HG02943 (cell line): ENCODE data around the gene ZBED3.
"Not testable (repeated sequence)": the region's sequence is repeated elsewhere in the genome, so short reads cannot be mapped to it uniquely, and the experiment has no call there.

ENCODE experiments used
- ATAC-seq: cut with Tn5 transposase; IDR thresholded peaks from one replicate; pipeline ENCODE4 v1.9.1; 2021; ENCODE audit warnings: mild to moderate bottlenecking, low read depth, moderate library complexity; ENCODE audit not compliant: unreplicated experiment

ZBED3 gene

DNA sequence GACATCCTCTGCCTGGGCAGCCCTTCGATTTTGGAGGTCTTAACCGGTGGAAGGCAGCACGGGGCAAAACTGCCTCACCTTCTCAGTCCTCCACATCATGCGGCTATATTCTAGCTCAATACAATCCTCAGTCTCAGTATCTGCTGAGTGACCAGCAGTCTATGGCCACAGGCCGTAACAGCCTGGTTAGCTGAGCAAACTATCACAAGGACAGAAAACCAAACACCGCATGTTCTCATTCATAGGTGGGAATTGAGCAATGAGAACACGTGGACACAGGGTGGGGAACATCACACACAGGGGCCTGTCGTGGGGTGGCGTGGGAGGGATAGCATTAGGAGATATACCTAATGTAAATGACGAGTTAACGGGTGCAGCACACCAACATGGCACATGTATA lies 6.6 kb downstream of the ZBED3 start:
- ATAC-seq: not testable (repeated sequence)

DNA sequence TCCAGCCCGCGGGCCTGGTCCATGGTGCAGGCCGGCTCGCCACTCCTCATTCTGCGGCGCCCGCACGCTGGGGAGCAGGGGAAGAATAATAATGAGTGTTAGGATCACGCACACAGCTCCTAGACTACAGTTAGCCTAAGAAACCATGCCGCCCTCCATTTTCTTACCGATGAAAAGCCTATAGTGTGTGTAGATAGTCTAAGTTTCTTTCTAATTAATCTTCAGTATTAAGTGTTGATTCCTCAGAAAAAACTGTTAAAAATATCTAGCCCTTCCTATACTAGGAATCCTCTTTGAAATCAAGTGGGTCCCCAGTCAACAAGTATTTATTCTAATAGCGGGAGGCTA lies 9.3 kb downstream of the ZBED3 start:
- no peak for ATAC-seq

DNA sequence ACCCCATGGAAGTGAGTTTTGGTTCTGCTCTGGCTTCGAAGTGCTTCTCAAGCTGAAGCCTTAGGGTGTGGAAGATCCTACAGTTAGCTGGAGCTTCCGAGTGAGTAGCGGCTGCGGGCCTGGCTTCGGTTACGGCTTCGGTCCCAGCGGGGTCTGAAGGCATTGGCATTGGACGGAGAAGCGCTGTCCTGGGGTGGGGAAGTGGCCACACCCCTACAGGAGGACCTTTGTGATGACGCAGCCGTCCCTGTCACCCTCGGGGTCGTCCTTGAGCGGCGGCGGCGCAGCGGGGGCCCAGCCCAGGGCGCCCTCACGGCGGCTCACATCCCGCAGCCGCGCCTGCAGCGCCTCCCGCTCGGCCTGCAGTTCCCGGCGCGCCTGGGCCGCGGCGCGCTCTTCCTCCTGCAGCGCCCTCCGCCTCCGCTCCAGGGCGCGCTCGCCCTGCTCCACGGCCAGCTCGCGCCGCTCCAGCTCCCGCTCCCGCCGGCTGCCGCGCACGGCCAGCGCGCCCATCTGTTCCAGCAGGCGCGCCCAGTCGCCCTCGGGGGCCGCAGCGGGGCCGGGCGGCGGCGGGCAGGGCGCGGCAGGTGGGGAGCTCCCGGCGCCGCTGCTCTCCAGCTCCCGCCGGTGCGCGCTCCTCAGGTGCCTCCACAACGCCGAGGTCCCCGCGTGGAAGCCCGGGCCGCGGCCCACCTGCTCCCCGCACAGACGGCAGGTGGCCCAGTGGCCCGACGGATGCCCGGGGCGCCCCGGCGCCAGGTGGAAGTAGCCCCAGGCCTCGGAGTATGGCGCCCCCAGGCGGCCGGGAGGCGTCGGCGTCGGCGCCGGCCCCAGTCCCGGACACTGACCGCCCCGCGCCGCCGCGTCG lies 9.9 kb downstream of the ZBED3 start:
- peak; percentile 71 for ATAC-seq

DNA sequence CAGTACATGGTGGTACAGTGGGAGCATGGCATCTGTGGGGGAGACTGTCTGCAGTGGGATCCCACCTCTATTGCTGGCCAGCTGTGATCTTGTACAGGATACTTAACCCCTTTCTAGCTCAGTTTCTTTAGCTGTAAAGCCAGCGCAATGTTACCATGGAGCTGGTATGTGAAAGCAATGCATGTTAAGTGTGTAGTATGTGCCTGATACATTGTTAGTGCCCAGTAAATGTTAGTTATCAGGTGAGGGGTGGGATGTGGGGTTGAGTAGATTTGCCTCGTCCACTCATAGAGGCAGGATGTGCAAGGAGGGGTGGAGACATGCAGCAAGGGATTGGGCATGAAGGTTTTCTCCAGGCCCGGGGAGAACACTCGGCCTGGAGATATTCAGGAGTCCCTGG lies 12.3 kb downstream of the ZBED3 start:
- no peak for ATAC-seq

- ATAC-seq: no peak
These were observed 13.4 kb downstream of the ZBED3 start for GRCh38 chr5:77073667-77074066.

DNA sequence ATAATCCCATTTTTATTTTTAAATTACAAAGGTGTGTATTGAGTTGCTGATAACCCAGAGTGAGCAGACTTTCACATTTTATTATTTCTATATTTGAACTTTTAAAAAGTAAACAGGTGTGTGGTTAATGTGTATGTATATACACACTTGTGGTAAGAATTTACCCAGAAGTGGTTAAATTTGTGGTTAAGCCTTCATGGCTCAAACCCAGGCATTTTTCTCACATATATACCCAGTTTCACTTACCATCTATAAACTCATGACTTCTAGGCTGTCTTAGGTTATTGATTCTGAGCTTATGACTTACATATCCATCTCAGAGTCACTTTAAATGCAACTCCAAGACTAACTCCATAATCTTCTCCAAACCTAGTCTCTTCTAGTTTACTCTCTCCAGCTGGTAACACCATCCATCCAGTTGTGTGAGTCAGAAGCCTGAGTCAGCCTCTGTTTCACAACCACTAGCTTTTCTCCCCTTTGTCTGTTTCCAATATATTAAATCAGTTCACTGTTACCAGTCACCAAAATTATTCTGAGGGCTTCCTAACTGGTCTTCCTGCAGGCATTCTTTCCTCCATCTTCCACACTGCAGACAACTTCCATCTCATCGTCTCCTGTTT lies 20.2 kb downstream of the ZBED3 start:
- ATAC-seq: peak; percentile 68

- no peak for ATAC-seq
These were observed 20.9 kb downstream of the ZBED3 start for GRCh38 chr5:77066184-77066583.

DNA sequence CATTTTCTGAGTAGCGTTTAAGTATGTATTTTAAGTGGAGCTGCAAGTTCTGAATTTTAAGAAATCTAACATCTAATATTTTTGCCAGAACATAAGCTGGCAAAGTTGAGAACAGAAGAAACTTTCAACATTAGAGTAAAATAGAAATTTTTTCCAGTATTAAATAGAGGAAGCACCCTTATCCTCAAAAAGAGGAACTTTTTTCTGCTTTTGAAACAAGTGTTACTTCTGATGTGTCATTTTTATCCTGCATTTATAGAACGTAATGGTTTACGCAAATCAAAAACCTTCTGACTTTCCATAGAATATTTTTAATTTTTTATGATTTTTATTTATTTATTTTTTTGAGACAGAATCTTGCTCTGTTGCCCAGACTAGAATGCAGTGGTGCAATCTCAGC lies 21.8 kb downstream of the ZBED3 start:
- ATAC-seq: no peak

DNA sequence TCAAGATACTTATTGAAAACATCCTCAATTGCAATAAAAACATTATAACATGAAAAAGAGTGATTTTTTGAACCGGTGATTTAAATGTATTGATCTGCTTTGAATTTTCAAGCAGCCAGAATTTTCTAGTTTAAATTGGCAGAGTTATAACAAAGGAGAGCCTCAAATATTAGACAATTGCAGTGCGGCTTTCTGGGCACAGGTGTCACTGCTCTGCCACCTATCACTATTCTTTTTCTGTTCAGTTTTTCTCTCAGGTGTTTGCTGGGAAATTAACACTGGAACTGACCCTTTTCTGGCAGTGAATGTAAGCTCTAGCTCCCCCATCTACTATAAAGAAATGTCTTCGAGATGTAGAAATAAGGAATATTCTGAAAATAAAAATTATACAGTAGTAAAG lies 23.0 kb downstream of the ZBED3 start:
- ATAC-seq: no peak

DNA sequence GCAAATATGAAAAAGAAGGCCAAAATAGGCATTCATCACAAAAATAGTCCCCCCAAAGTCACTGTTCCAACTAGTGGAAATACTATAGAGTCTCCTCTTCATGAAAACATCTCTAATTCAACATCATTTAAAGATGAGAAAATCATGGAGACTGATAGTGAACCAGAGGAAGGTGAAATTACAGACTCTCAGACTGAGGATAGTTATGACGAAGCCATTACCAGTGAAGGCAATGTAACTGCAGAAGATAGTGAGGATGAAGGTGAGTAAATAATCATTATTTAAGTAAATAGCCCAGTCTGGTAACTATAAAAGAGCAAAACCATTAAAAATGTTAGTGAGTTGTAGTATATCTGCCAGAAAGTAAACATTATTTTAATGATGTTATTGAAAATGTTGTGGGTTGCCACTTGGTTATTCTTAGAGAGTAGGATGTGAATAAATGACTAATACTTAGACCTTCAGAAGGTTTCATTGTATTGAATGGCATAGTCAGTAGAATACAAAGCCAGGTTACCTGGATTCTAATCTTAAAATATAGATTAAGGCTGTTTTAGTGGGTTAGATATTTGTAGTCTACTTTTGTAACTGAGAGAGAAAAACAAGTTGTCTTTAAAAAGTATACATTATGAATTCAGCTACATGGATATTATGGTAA lies 40.5 kb downstream of the ZBED3 start:
- no peak for ATAC-seq

DNA sequence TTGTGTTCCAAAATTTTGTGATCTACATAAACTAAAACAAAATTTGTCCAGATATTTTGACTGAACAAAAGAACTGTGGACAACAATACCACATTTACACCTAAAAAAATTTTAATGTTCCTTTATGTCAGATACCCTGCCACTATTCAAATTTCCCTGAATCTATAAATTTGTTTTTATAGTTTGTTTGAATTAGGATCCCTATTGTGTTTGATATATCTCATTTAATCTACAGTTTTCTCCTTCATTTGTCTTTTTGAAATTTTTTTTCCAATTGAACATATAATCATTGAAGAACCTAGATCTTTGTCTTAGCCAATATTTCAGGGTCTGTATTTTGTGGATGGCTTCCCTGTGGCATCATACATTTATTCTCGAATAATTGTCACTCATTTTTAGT lies 51.1 kb downstream of the ZBED3 start:
- no peak for ATAC-seq

DNA sequence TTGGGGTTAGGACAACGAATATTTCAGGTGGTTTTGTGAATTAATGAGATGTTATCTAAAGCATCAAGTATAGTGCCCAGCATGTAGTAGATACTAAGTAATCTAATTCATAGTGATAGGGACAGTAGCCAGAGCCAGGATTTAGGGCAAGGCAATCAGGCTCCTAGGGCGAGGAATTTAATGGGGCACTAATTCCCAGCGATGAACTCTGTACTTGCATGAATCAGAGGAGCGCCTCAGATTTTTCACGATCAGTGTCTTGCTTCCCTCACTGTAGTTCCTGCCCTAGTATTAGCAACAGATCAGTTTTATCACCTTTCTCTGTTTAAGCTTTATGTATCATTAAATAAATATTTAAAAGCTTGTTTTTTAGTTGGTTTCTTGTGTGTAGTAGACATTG lies 53.7 kb downstream of the ZBED3 start:
- no peak for ATAC-seq

DNA sequence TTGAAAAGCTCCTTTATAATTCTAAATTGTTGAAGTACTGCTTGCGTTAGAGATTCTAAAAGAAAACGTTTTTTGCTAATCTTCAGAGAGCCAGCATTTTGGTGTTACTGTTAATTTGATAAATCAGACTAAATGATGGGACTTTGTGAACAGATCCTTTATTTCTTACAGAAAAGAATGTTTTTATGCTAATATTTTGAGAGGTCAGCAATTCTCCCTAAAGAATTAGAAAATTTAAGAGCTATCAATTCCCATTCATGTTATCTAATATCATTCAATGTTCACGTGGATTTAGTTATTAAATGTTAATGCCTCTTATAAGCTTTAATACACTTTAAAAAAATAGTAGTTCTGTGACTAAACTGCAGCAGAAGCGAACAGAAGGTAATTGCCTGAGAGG lies 54.5 kb downstream of the ZBED3 start:
- ATAC-seq: no peak

GRCh38 chr5:77031891-77032290 lies 55.2 kb downstream of the ZBED3 start:
- ATAC-seq: no peak

DNA sequence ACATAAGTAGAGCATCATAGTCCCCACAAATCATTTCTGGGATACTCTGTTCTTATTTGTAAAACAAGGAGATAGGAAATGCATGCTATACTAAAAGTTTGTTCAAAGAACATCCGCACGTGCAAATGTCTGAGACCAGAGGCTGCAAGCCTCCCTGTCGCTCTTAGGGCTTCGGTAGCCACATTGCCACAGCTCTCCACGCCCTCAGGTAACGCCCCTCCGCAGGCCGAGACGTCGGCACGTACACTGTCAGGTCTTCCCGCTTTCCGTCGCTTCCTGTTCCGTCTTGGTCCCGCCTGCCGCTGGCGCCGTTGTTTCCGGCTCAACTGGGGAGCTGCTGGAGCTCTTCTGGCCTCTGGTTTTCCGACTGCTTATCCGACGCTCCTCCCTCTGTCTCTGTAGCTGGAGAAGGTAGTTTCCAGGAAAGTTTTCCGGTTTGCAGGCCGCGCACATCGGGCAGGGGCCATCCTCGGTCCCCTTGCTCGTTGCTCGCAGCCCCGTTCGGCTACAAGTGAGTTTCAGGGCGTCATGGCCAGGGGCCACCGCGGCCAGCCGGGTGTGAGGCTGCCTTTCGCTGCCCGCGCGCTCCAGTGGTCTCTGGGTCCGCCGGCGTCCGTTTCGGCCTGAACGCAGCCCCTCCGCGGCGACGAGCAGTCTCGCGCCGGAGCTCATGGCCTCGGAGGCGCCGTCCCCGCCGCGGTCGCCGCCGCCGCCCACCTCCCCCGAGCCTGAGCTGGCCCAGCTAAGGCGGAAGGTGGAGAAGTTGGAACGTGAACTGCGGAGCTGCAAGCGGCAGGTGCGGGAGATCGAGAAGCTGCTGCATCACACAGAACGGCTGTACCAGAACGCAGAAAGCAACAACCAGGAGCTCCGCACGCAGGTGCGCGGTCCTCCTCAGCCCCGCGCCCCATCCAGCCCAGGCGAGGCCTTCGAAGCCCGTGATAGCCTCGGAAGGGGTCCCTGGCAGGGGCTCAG lies 56.7 kb downstream of the ZBED3 start, which contains the start of gene AGGF1:
TSS of gene AGGF1 (plus strand) at position 308 of the 975 bp plus-strand sequence. CDS start at position 671, 363 bp downstream.
- peak; percentile 98 for ATAC-seq

DNA sequence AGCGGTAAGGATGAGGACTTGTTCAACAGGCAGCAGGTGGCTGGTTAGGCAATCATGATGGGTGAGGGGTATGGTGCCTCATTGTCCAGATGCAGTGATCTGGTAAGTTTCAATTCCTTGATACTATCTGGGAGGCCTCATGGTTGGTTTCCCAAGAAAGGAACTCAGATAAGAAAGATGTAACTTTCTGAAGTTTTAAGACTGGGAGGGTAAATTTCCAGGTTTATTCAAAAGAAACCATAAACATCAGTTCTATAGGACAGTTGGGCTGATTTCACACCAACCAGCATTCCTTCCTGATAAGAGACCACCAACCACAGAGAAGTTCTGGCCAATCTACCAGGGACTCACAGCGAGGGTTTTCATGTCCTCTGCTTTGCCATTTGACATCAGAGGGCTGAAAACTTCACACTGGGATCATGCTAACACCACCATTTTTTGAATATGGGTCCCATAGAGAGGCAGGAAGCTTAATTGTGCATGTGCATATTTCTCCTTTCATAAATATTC lies 57.7 kb downstream of the ZBED3 start:
- no peak for ATAC-seq

GRCh38 chr5:77028631-77029375 lies 58.3 kb downstream of the ZBED3 start:
- ATAC-seq: no peak

DNA sequence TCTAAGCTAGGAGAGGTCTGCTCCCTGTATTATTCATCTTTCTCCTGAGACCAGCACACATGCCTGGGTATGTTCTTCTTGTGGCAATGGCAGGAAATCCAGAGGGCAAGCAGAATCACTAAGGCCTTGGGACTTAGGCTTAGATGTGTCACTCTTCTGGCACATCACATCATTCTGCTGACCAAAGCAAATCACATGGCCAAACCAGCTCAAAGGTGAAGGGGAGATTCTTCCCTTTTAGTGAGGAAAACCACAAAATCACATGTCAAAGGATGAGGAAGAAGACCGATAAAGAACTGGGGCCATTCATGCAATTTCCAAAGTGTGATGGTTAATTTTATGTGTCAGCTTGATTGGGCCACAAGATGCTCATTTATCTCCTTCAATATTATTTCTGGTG lies 62.6 kb downstream of the ZBED3 start:
- no peak for ATAC-seq
